D721Med (cell line): ENCODE results near the gene CCNY.

Experiments
- DNase-seq: peaks from one replicate; pipeline ENCODE4 v3.0.0; 2011; ENCODE audit warnings: low spot score; ENCODE audit not compliant: insufficient read length
- FAIRE-seq: peaks from 2 replicates; lab custom pipeline; 2011; peaks lifted over from hg19 to GRCh38; lab: Jason Lieb, UNC
- CTCF ChIP-seq: IDR thresholded peaks from 2 replicates; pipeline ENCODE4 v1.5.1; 2012; ENCODE audit warnings: mild to moderate bottlenecking, control low read depth; ENCODE audit not compliant: insufficient read depth; ENCODE audit errors: missing control alignments

Gene CCNY

GRCh38 chr10:35336084-35336831 lies at the start of gene CCNY:
CCNY (plus strand) TSS chr10:35336509; CDS start chr10:35337054, 545 bp downstream.
- peak; percentile 41 for DNase-seq
- FAIRE-seq = no peak
- no peak for TF ChIP-seq CTCF

GRCh38 chr10:35289198-35289597 lies 47.1 kb upstream of the CCNY start:
- TF ChIP-seq CTCF = no peak
- FAIRE-seq = no peak
- no peak for DNase-seq

GRCh38 chr10:35294506-35294905 lies 41.8 kb upstream of the CCNY start:
- TF ChIP-seq CTCF = no peak
- DNase-seq (no peak), FAIRE-seq (no peak)

GRCh38 chr10:35299016-35299415 lies 37.3 kb upstream of the CCNY start:
- FAIRE-seq = no peak
- DNase-seq = no peak
- no peak for TF ChIP-seq CTCF

GRCh38 chr10:35300063-35300699 lies 36.1 kb upstream of the CCNY start:
- TF ChIP-seq CTCF = no peak
- no peak for FAIRE-seq
- DNase-seq = no peak

- no peak for FAIRE-seq
- no peak for DNase-seq
- TF ChIP-seq CTCF = no peak
These were observed 31.7 kb upstream of the CCNY start for GRCh38 chr10:35304649-35305048.

GRCh38 chr10:35306852-35307251 lies 29.5 kb upstream of the CCNY start:
- no peak for TF ChIP-seq CTCF
- DNase-seq = no peak
- FAIRE-seq = no peak
